Medulla oblongata (tissue), 1 donor: ENCODE measurements around the gene ZNF425.
"Not testable (repeated sequence)": the region's sequence is repeated elsewhere in the genome, so short reads cannot be mapped to it uniquely, and the experiment has no call there.

Experiments
- DNase-seq: peaks from one replicate; pipeline ENCODE4 v3.0.0-alpha.2; 2015; ENCODE audit errors: extremely low spot score

ZNF425 gene

DNA sequence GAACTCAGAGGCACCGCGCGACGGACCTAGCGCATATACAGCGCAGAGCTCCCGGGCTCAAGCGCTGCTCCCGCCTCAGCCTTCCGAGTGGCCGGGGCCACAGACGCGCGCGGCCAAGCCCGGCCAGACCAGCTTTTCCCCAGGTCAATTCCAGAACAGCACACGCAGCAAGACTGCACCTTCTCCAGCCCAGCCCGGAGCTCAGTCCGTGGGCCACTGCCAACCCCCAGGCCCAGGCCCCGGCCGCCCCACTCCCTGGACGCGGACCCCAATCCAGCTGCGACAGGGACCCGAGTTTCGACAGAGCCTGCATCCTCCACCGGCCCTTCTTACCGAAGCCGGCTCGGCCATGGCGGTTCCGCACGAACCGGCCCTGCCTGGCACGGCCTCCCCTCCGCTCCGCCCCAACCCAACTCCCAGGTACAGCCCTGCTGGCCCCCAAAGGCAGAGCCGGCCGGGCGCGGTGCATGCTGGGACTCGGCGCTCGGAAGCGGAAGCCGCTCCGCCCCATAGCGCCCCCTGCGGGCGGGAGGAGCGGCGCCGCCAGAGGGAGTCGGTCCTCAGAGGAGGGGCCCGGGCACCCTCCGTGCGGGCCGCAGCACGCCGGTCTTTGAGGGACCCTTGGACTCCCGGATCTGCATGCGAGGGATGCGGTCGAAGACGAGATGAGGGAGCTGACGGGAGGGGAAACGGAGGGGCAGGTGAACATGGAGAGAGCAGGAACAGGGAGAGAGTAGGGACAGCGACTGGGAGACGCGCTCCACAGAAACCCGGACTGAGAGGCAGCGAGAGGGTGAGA, at the start of gene ZNF425:
TSS of gene ZNF425 (minus strand) at position 462 of the 799 bp plus-strand sequence. CDS start at position 351, 111 bp downstream.
- DNase-seq: peak; percentile 95

DNA sequence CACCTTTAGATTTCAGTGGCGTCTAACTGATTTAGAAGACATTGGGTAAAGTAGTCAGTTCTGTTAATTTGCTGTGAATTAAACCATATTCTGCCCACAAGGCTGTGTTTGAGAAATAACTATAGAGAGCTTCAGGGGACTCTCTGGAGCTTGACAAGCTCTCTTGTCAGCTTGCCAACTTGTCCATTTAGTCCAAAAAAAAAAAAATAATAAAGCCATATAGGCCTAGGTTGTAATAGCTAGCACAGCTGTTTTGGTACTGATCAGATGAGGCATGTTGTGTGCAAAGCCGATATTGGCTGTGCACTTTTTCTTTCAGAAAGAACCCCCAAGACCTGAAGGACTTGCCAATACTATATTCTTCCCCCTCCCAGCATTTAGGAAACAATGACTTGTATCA, 49.0 kb upstream of the ZNF425 start:
- no peak for DNase-seq

GRCh38 chr7:149172534-149172920, 46.4 kb upstream of the ZNF425 start:
- no peak for DNase-seq

- DNase-seq: no peak
These were observed 45.9 kb upstream of the ZNF425 start for GRCh38 chr7:149171892-149172533.

GRCh38 chr7:149166630-149167352, 40.7 kb upstream of the ZNF425 start:
- no peak for DNase-seq

- DNase-seq: no peak
These were observed 40.0 kb upstream of the ZNF425 start for GRCh38 chr7:149166142-149166541.

DNA sequence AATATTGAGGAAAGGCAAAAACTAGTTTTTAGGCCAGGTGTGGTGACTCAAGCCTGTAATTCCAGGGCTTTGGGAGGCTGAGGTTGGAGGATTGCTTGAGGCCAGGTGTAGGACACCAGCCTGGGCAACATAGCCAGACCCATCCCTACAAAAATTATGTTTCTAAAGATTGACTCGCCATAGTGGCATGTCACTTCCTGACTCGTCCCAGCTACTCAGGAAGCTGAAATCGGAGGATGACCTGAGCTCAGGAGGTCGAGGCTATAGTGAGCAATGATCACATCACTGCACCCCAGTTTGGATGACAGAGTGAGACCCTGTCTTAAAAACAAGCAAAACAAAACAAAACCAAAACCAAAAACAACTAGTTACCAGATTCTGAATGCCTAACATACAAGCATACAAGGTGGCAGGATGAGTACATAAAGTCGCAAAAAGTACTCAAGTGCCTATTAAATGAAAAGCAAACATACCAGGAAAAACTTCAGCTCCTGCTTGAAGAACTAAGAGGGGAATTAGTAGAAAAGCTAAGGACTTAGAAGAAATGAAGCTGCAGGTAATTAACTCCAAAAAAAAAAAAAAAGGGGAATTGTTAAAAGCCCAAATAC, 35.2 kb upstream of the ZNF425 start:
- DNase-seq: no peak

GRCh38 chr7:149156898-149157297, 30.8 kb upstream of the ZNF425 start:
- no peak for DNase-seq

DNA sequence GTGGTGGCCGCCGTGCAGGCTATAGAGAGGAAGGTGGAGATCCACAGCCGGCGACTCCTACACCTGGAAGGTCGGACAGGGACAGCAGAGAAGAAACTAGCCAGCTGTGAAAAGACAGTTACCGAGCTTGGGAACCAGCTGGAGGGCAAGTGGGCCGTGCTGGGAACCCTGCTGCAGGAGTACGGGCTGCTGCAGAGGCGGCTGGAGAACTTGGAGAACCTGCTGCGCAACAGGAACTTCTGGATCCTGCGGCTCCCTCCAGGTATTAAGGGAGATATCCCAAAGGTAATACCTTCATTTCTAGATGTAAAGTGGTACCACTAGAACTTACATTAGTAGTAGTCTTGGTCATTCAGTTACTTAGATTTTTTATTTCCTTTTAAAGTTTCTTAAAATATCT, 27.9 kb upstream of the ZNF425 start:
- DNase-seq: no peak

GRCh38 chr7:149153346-149153745, 27.2 kb upstream of the ZNF425 start:
- DNase-seq: no peak

DNA sequence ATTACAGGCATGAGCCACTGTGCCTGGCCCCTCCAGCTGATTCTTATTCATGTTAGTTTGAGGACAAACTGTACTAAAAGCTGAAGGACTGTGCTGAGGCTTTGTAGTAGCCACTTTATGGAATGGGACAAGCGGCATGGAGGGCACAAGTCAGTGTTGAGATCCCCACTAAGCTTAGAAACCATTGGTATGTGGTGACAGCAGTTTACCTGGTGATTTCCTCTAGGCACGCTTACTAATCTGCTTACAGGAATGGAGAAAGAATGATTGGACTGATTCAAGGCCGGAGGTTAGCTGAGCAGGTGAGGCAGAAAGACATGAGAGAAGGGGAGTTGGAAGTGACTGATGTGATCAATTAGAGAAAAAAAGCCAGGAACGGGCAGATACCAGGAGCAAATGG, 24.9 kb upstream of the ZNF425 start:
- DNase-seq: no peak

- DNase-seq: peak; percentile 12
These were observed 21.9 kb upstream of the ZNF425 start for GRCh38 chr7:149147752-149148653.

DNA sequence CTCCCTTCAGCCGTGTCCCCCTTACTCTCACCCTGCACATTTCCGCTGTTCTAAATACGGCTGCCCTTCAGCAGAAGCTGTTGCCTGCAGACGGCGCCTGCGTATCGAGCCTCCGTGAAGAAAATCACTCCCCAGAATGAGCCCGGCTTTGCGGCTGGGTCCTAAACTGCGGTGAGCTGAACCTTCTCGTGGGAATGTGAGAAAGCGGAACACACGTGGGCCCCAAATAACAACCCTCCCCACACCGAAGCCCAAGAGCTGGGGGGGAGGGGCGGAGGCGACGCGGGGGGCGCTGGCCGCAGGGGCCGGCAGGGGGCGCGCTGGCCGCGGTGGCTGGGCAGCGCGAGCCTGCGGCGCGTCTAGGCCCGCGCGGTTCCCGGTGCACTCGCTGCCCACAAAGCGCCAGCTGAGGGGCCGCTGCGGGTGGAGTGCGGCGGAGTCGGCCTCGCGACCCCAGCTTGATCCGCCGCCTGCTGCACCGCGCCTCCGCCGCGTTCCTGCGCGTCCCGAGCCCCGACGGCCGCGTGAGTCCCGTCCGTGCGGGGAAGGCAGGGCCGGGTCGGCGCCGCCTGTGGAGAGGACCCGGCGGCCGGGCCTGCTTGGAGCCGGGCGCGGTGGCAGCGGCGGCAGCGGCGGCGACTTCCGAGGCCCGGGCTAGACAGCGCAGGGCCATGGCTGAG, 21.1 kb upstream of the ZNF425 start, which contains the start of gene ZNF398:
TSS of gene ZNF398 (plus strand) at position 382 of the 680 bp plus-strand sequence. CDS start at position 672, 290 bp downstream.
- DNase-seq: peak; percentile 79

DNA sequence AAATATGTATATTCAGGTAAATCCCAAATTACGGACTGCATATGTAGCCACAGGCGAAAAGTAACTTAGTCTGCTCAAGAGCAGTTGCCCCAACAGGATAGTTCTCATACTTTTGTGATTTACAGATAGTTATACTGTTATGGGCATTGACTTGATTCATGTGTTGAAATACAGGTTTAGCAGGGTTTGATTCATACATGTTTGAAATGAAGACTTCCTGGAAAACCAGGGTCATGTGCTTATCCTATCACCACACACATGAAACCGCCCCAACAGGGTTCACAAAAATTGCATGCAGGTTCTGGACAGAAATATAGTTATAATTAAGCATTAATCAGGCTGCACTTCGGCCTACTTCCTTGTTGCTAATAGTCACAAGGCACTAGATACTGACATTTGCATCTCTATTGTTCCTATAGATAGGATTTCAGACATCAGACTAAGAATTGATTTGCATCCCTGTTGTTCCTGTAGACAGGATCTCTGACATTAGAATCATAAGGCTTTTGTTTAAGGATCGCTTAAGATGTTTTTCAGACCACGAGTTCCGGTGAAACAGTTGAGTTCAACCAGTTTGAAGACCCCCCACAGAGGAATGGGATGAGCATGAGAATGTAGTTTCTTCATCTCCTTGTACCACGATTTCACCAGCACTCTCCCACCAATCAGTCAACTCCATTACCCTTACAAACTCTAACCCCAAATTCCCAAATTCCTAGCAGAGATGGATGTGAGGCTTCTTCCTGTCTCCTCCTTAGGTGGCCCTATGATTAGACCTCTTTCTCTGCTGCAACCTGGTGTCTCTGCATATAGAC, 19.1 kb upstream of the ZNF425 start:
- DNase-seq: no peak

DNA sequence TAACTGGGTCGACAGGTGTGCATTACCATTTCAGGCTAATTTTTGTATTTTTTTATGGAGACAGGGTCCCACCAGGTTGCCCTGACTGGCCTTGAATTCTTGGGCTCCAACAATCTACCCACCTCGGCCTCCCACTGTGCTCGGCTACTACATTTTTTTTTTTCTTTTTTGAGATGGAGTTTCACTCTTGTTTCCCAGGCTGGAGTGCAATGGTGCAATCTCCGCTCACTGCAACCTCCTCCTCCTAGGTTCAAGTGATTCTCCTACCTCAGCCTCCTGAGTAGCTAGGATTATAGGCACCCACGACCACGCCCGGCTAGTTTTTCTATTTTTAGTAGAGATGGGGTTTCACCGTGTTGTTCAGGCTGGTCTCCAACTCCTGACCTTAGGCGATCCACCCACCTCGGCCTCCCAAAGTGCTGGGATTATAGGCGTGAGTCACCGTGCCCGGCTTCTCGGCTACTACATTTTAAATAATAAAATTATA, 18.4 kb upstream of the ZNF425 start:
- DNase-seq: not testable (repeated sequence)

- DNase-seq: no peak
These were observed 15.8 kb upstream of the ZNF425 start for GRCh38 chr7:149141893-149142292.

DNA sequence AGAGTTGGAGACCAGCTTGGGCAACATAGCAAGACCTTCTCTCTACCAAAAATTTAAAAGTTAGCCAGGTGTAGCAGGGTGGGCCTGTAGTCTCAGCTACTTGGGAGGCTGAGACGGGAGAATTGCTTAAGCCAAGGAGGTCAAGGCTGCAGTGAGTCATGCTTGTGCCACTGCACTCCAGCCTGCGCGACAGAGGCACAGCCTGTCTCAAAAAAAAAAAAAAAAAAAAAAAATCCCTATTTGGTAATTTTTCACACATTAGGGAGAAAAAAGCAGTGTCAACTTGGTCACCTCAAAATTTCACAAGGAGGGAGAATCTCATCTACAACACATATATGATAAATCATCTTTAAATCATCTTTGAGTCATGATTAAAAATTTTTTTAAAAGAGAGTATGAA, 14.7 kb upstream of the ZNF425 start:
- DNase-seq: no peak

- no peak for DNase-seq
These were observed 10.0 kb upstream of the ZNF425 start for GRCh38 chr7:149136118-149136517.

GRCh38 chr7:149133028-149133710, 7.0 kb upstream of the ZNF425 start:
- DNase-seq: no peak
